HL-60 (cell line): ENCODE data around the gene RBM10.

Source experiments
- DNase-seq, 2 experiments: peaks; one replicate each; pipeline ENCODE4 v3.0.0-alpha.2; 2010 to 2020; ENCODE audit warnings: low read depth in 1 of 2, low spot score in 1 of 2
- H3K27ac ChIP-seq: fragments of 250-450 bp; sonication (Bioruptor Pico); replicated peaks from 2 replicates; pipeline ENCODE4 v1.5.1; 2020; ENCODE audit warnings: mild to moderate bottlenecking, moderate library complexity
- H3K27me3 ChIP-seq: fragments of 250-450 bp; sonication (Bioruptor Pico); 2 replicates; pipeline ENCODE4 v1.5.1; 2021; ENCODE audit warnings: mild to moderate bottlenecking, moderate library complexity; ENCODE audit not compliant: insufficient read depth, poor library complexity, severe bottlenecking
- H3K4me3 ChIP-seq: replicated peaks from 2 replicates; pipeline ENCODE4 v1.5.1; 2011; ENCODE audit warnings: mild to moderate bottlenecking, control low read depth, low read length; ENCODE audit not compliant: insufficient read depth
- CTCF ChIP-seq: IDR thresholded peaks from one replicate; pipeline ENCODE4 v1.5.1; 2011; ENCODE audit warnings: low read length, control low read depth, inconsistent platforms; ENCODE audit not compliant: insufficient read depth
- GABPA ChIP-seq: IDR thresholded peaks from 2 replicates; pipeline ENCODE4 v1.6.1; 2012; ENCODE audit warnings: low read depth
- POLR2AphosphoS5 ChIP-seq: IDR thresholded peaks from 2 replicates; pipeline ENCODE4 v1.6.1; 2012; ENCODE audit warnings: low read depth
- REST ChIP-seq: IDR thresholded peaks from 2 replicates; pipeline ENCODE4 v1.6.1; 2012; ENCODE audit warnings: low read depth; ENCODE audit not compliant: insufficient replicate concordance
- SPI1 ChIP-seq: IDR thresholded peaks from 2 replicates; pipeline ENCODE4 v1.6.1; 2012; ENCODE audit warnings: low read depth, mild to moderate bottlenecking, borderline replicate concordance

The RBM10 gene

GRCh38 chrX:47174846-47175587 is 30.0 kb downstream of the RBM10 start:
- no peaks in the 10 kb centered on the region for H3K27me3 ChIP-seq
- no peak overlapping the region for H3K27ac ChIP-seq
- H3K4me3 ChIP-seq, result no peak overlapping the region
- no peak for DNase-seq
- TF ChIP-seq POLR2AphosphoS5 (no peak), CTCF (no peak), SPI1 (no peak), REST (no peak), GABPA (no peak)

DNA sequence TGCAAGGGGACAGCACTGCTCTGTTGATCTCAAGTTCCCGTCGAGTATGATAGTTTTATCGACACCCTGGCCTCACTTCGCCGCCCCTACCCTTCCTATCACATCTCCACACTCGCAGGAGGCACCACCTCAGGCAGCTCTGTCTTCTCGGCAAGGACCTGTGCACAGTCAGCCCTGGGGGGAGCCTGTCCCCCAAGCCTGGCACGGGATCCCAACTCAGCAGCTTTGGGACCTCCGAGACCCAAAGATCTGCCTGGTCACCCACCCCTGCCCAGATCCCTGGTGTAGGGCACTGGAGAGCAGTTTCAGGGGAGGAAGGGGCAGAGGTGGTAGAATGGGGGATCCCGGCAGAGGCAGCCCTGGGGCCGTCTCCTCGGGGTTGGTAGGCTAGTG is 30.6 kb downstream of the RBM10 start:
- no peak for DNase-seq
- no peak for TF ChIP-seq SPI1
- no peak for TF ChIP-seq CTCF
- TF ChIP-seq GABPA, result no peak
- TF ChIP-seq POLR2AphosphoS5, result no peak
- no peak for TF ChIP-seq REST
- Histone ChIP-seq H3K27ac (no peak overlapping the region), H3K4me3 (no peak overlapping the region), H3K27me3 (no peaks in the 10 kb centered on the region)

DNA sequence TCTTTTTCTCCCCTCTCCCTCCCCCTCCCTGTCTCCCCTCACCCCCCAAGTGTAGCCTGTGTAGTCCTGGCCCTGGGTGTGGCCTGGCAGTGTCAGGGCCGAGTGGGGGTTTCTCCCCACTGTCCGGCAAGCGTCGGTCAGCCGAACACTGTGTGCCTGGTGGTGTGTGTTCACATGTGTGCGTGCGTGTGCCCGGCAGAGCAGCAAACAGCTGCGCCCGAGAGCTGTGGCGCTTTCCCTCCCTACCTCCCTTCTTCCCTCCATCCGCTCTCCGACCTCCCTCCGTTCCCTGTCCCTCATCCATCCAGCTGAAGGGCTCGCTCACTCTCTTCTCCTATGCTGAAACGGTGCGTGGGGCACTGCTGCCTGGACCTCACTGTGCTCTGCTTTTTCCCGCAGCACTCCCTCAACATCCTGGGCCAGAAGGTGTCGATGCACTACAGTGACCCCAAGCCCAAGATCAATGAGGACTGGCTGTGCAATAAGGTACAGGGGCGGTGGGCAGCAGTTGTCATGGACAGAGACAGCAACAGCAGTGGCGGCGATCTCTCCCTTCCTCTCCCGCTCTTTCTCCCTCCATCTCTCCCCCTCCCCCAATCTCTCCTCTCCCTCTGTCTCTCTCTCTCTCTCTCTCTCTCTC is 31.2 kb downstream of the RBM10 start:
- Histone ChIP-seq H3K4me3 (no peak overlapping the region), H3K27me3 (no peaks in the 10 kb centered on the region), H3K27ac (no peak overlapping the region)
- TF ChIP-seq GABPA (no peak), SPI1 (no peak), REST (no peak), POLR2AphosphoS5 (no peak), CTCF (no peak)
- no peak for DNase-seq
